HL-60 (cell line): ENCODE results near the gene P2RX1.

Experiments used
- TF ChIP-seq, protein P1 (sequence below): IDR thresholded peaks from one replicate; pipeline ENCODE4 v1.5.1; 2011; ENCODE audit warnings: low read length, control low read depth, inconsistent platforms; ENCODE audit not compliant: insufficient read depth
- TF ChIP-seq, protein P2 (sequence below): IDR thresholded peaks from 2 replicates; pipeline ENCODE4 v1.6.1; 2012; ENCODE audit warnings: low read depth; ENCODE audit not compliant: insufficient replicate concordance

DNA sequence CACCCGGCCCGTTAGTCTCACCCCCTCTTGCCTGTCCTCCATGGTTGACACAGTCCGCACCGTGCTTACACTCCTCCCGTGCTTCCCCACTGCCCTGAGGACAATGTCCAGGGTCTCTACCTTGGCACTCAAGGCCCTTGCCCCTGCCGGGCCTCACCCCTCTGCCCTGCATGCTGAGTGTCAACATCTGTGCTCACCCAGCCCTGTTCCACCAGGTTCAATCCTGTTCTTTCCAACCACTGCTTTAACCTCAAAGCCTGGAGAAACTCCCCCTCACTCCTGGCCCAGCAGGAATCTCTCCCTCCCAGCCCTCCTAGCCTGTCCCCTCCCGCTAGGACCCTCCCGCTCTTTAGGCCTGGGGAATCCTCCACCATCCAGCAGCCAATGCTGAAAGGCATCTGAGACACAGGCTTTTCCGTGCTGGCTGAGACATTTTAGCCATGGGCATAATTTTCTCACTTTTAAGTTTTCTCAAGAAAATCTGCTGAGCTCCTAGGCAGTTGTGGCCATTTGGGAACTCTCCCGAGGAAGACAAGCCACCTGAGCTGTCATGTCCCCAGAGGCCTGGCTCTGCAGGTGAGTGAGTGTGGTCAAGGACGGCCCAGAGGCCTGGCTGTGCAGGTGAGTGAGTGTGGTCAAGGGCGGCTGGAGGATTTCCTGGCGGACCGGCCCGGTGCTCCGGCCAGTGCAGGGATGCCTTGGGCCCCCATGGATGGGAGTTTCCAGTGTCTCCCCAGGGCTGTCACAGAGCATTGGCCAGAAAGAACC, 10.8 kb upstream of the P2RX1 start:
- TF ChIP-seq, protein P1, sequence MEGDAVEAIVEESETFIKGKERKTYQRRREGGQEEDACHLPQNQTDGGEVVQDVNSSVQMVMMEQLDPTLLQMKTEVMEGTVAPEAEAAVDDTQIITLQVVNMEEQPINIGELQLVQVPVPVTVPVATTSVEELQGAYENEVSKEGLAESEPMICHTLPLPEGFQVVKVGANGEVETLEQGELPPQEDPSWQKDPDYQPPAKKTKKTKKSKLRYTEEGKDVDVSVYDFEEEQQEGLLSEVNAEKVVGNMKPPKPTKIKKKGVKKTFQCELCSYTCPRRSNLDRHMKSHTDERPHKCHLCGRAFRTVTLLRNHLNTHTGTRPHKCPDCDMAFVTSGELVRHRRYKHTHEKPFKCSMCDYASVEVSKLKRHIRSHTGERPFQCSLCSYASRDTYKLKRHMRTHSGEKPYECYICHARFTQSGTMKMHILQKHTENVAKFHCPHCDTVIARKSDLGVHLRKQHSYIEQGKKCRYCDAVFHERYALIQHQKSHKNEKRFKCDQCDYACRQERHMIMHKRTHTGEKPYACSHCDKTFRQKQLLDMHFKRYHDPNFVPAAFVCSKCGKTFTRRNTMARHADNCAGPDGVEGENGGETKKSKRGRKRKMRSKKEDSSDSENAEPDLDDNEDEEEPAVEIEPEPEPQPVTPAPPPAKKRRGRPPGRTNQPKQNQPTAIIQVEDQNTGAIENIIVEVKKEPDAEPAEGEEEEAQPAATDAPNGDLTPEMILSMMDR: no peak
- TF ChIP-seq, protein P2, sequence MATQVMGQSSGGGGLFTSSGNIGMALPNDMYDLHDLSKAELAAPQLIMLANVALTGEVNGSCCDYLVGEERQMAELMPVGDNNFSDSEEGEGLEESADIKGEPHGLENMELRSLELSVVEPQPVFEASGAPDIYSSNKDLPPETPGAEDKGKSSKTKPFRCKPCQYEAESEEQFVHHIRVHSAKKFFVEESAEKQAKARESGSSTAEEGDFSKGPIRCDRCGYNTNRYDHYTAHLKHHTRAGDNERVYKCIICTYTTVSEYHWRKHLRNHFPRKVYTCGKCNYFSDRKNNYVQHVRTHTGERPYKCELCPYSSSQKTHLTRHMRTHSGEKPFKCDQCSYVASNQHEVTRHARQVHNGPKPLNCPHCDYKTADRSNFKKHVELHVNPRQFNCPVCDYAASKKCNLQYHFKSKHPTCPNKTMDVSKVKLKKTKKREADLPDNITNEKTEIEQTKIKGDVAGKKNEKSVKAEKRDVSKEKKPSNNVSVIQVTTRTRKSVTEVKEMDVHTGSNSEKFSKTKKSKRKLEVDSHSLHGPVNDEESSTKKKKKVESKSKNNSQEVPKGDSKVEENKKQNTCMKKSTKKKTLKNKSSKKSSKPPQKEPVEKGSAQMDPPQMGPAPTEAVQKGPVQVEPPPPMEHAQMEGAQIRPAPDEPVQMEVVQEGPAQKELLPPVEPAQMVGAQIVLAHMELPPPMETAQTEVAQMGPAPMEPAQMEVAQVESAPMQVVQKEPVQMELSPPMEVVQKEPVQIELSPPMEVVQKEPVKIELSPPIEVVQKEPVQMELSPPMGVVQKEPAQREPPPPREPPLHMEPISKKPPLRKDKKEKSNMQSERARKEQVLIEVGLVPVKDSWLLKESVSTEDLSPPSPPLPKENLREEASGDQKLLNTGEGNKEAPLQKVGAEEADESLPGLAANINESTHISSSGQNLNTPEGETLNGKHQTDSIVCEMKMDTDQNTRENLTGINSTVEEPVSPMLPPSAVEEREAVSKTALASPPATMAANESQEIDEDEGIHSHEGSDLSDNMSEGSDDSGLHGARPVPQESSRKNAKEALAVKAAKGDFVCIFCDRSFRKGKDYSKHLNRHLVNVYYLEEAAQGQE: no peak
